IMR-90 (cell line): ENCODE measurements around the gene ZCCHC7. TPM values are rescaled to one million over a fixed set of nuclear protein-coding genes. Genes with fewer than 3 reads are reported as not detected.

Experiments
- ATAC-seq: fragments of 200-7000 bp; cut with Tn5 transposase; 2 replicates; pipeline ENCODE4 v1.9.1; 2020; ENCODE audit warnings: low read depth, mild to moderate bottlenecking, moderate library complexity
- BruUV-seq: library from RNA; stranded (reverse); fragments of 400-500 nt; replicated peaks from 2 replicates; lab custom pipeline; 2021; lab: Mats Ljungman, UMichigan
- CTCF ChIA-PET: fragments of 300-600 bp; formaldehyde crosslinking; extraction: SDS; loops from one replicate; lab custom pipeline; 2021; ENCODE audit warnings: antibody characterized with exemption; lab: Yijun Ruan, JAX
- POLR2A ChIA-PET: fragments of 300-600 bp; sonication (Branson Sonifier 250); formaldehyde crosslinking; loops from one replicate; lab custom pipeline; 2022; ENCODE audit warnings: antibody characterized with exemption; ENCODE audit not compliant: unreplicated experiment; lab: Charles Lee
- DNase-seq: peaks from one replicate; pipeline ENCODE4 v3.0.0; 2013
- H2AFZ ChIP-seq: replicated peaks from 2 replicates; pipeline ENCODE3; 2013; ENCODE audit warnings: low read length, mild to moderate bottlenecking; ENCODE audit not compliant: poor library complexity
- H2AK5ac ChIP-seq: 2 replicates; pipeline ENCODE4 v1.6.1; 2013; ENCODE audit warnings: low read depth, low read length, inconsistent platforms
- H2AK9ac ChIP-seq: replicated peaks from 2 replicates; pipeline ENCODE3; 2013; ENCODE audit warnings: mild to moderate bottlenecking, low read depth, low read length, moderate library complexity; ENCODE audit not compliant: poor library complexity
- H2BK120ac ChIP-seq: 2 replicates; pipeline ENCODE4 v1.6.1; 2013; ENCODE audit warnings: low read depth, low read length, inconsistent platforms
- H2BK15ac ChIP-seq: 3 replicates; pipeline ENCODE4 v1.6.1; 2013; ENCODE audit warnings: low read depth, low read length, inconsistent platforms
- H2BK20ac ChIP-seq: 2 replicates; pipeline ENCODE4 v1.6.1; 2013; ENCODE audit warnings: low read depth, mild to moderate bottlenecking, inconsistent platforms, low read length, moderate library complexity
- H2BK5ac ChIP-seq: 2 replicates; pipeline ENCODE4 v1.6.1; 2013; ENCODE audit warnings: mild to moderate bottlenecking, low read depth, low read length, inconsistent platforms; ENCODE audit not compliant: poor library complexity, severe bottlenecking
- H3K14ac ChIP-seq: replicated peaks from 2 replicates; pipeline ENCODE4 v1.6.1; 2013; ENCODE audit warnings: low read depth, low read length, inconsistent platforms
- H3K18ac ChIP-seq: 2 replicates; pipeline ENCODE4 v1.6.1; 2013; ENCODE audit warnings: low read depth, low read length, control low read depth
- H3K23ac ChIP-seq: 2 replicates; pipeline ENCODE4 v1.6.1; 2013; ENCODE audit warnings: low read depth, low read length, inconsistent platforms
- H3K27ac ChIP-seq: 2 replicates; pipeline ENCODE4 v1.5.1; 2013; ENCODE audit warnings: mild to moderate bottlenecking, control low read depth, low read length; ENCODE audit not compliant: insufficient read depth
- H3K27me3 ChIP-seq: 2 replicates; pipeline ENCODE4 v1.6.1; 2013; ENCODE audit warnings: low read length; ENCODE audit not compliant: control insufficient read depth, insufficient read depth
- H3K36me3 ChIP-seq: 2 replicates; pipeline ENCODE4 v1.6.1; 2013; ENCODE audit warnings: low read length, mixed read lengths; ENCODE audit not compliant: control insufficient read depth, insufficient read depth
- H3K4ac ChIP-seq: 2 replicates; pipeline ENCODE4 v1.6.1; 2013; ENCODE audit warnings: low read depth, low read length, inconsistent platforms
- H3K4me1 ChIP-seq: 2 replicates; pipeline ENCODE4 v1.6.1; 2013; ENCODE audit warnings: low read length, mixed read lengths; ENCODE audit not compliant: control insufficient read depth, insufficient read depth
- H3K4me2 ChIP-seq: 2 replicates; pipeline ENCODE4 v1.6.1; 2013; ENCODE audit warnings: low read depth, mild to moderate bottlenecking, control low read depth, low read length, moderate library complexity
- H3K4me3 ChIP-seq: 2 replicates; pipeline ENCODE4 v1.5.1; 2013; ENCODE audit warnings: low read depth, mild to moderate bottlenecking, control low read depth, low read length, moderate library complexity; ENCODE audit not compliant: insufficient read depth
- H3K56ac ChIP-seq: 2 replicates; pipeline ENCODE4 v1.6.1; 2013; ENCODE audit warnings: low read length, inconsistent platforms; ENCODE audit not compliant: insufficient read depth; ENCODE audit errors: extremely low read depth
- H3K79me1 ChIP-seq, 2 experiments: 2 replicates each; pipeline ENCODE4 v1.6.1; 2013; ENCODE audit warnings: low read length in 2 of 2, inconsistent platforms in 1 of 2, low read depth in 1 of 2
- H3K9ac ChIP-seq: 2 replicates; pipeline ENCODE4 v1.6.1; 2013; ENCODE audit warnings: low read depth, low read length, control low read depth
- H3K9me1 ChIP-seq: 2 replicates; pipeline ENCODE4 v1.6.1; 2013; ENCODE audit warnings: low read length, inconsistent platforms; ENCODE audit not compliant: insufficient read depth
- H3K9me3 ChIP-seq: 2 replicates; pipeline ENCODE4 v1.6.1; 2013; ENCODE audit warnings: low read length; ENCODE audit not compliant: control insufficient read depth, insufficient read depth
- H4K20me1 ChIP-seq: 2 replicates; pipeline ENCODE4 v1.6.1; 2013; ENCODE audit warnings: low read length, inconsistent platforms; ENCODE audit not compliant: insufficient read depth
- H4K5ac ChIP-seq: 2 replicates; pipeline ENCODE4 v1.6.1; 2013; ENCODE audit warnings: mild to moderate bottlenecking, low read depth, low read length, control low read depth
- H4K8ac ChIP-seq, 2 experiments: 2 replicates each; pipeline ENCODE4 v1.6.1; 2013; ENCODE audit warnings: low read depth in 2 of 2, low read length in 2 of 2, control low read depth in 1 of 2, inconsistent platforms in 1 of 2
- H4K91ac ChIP-seq: 2 replicates; pipeline ENCODE4 v1.6.1; 2013; ENCODE audit warnings: low read depth, low read length, inconsistent platforms; ENCODE audit not compliant: insufficient read depth
- BHLHE40 ChIP-seq: fragments of 150-350 bp; IDR thresholded peaks from 2 replicates; pipeline ENCODE4 v1.6.1; 2016; ENCODE audit warnings: mild to moderate bottlenecking, low read depth, low read length
- CEBPB ChIP-seq: IDR thresholded peaks from 2 replicates; pipeline ENCODE4 v1.6.1; 2012; ENCODE audit warnings: low read depth, low read length, improper control_type of control experiment
- CHD1 ChIP-seq: IDR thresholded peaks from 2 replicates; pipeline ENCODE4 v1.6.1; 2012; ENCODE audit warnings: low read depth, low read length, improper control_type of control experiment
- FOS ChIP-seq: fragments of 150-350 bp; IDR thresholded peaks from 2 replicates; pipeline ENCODE4 v1.6.1; 2016; ENCODE audit warnings: low read depth, low read length
- MAFK ChIP-seq: IDR thresholded peaks from 2 replicates; pipeline ENCODE4 v1.6.1; 2012; ENCODE audit warnings: low read depth, low read length, improper control_type of control experiment
- MAZ ChIP-seq: IDR thresholded peaks from 2 replicates; pipeline ENCODE4 v1.6.1; 2012; ENCODE audit warnings: low read depth, mild to moderate bottlenecking, low read length, improper control_type of control experiment, moderate library complexity, borderline replicate concordance
- MXI1 ChIP-seq: IDR thresholded peaks from 2 replicates; pipeline ENCODE4 v1.6.1; 2012; ENCODE audit warnings: low read depth, mild to moderate bottlenecking, low read length, moderate library complexity, borderline replicate concordance
- NFE2L2 ChIP-seq: fragments of 150-350 bp; IDR thresholded peaks from 2 replicates; pipeline ENCODE4 v1.6.1; 2016; ENCODE audit warnings: low read depth, mild to moderate bottlenecking, low read length
- POLR2A ChIP-seq: IDR thresholded peaks from 2 replicates; pipeline ENCODE4 v1.6.1; 2012; ENCODE audit warnings: mild to moderate bottlenecking, low read depth, low read length
- RAD21 ChIP-seq: IDR thresholded peaks from 2 replicates; pipeline ENCODE4 v1.6.1; 2012; ENCODE audit warnings: low read length, improper control_type of control experiment
- RCOR1 ChIP-seq: IDR thresholded peaks from 2 replicates; pipeline ENCODE4 v1.6.1; 2012; ENCODE audit warnings: mild to moderate bottlenecking, low read length, improper control_type of control experiment; ENCODE audit not compliant: insufficient replicate concordance
- RFX5 ChIP-seq: IDR thresholded peaks from 2 replicates; pipeline ENCODE4 v1.8.0; 2012; ENCODE audit warnings: low read depth, mild to moderate bottlenecking, low read length, moderate library complexity
- SMC3 ChIP-seq: fragments of 150-350 bp; IDR thresholded peaks from 2 replicates; pipeline ENCODE4 v1.6.1; 2016; ENCODE audit warnings: low read depth, mild to moderate bottlenecking, antibody characterized with exemption, low read length, moderate library complexity
- WGBS, 2 experiments: methylation state at CpG; one replicate each; pipeline versions ENCODE4 v1.1.5 to v1.1.7; 2013; ENCODE audit warnings: missing lambda C conversion rate in 2 of 2; ENCODE audit not compliant: insufficient read length in 1 of 2; ENCODE audit errors: extremely low coverage in 2 of 2; 5-methylcytosine and 5-hydroxymethylcytosine counted together
- dilution Hi-C: fragments of 300-500 bp; cut with HindIII; formaldehyde crosslinking; loops from one replicate; pipeline ENCODE4 v1.14.3; 2018; ENCODE audit warnings: low sequenced_read_pairs; ENCODE audit not compliant: unreplicated experiment
- in situ Hi-C: fragments of 300-500 bp; cut with MboI; formaldehyde crosslinking; loops from 3 replicates; pipeline ENCODE4 v1.14.3; 2019; ENCODE audit warnings: low sequenced_read_pairs, inconsistent platforms, mixed read lengths
- intact Hi-C: fragments of 100-400 bp; cut with micrococcal nuclease; formaldehyde crosslinking; loops from 2 replicates; pipeline ENCODE4 v1.10.0; 2022
- polyA plus RNA-seq, 3 experiments: library from polyadenylated mRNA; depleted of rRNA; stranded (reverse); fragments of >200 nt; gene quantifications; 2 replicates each; pipeline ENCODE4 v1.2.3, GENCODE V29; 2012; ENCODE audit warnings: low replicate concordance in 1 of 3
- total RNA-seq: library from RNA; depleted of rRNA; stranded (reverse); fragments of >200 nt; gene quantifications from 2 replicates; pipeline ENCODE4 v1.2.3, GENCODE V29; 2012
- TF ChIP-seq, protein P1 (sequence below): conservative IDR thresholded peaks from 2 replicates; pipeline ENCODE4 v1.5.1; 2012; ENCODE audit warnings: mild to moderate bottlenecking, low read depth, low read length, improper control_type of control experiment
- TF ChIP-seq, protein P2 (sequence below): fragments of 150-350 bp; IDR thresholded peaks from 2 replicates; pipeline ENCODE4 v1.6.1; 2017; ENCODE audit warnings: mild to moderate bottlenecking, antibody characterized with exemption, low read length, low read depth
- TF ChIP-seq, protein P3 (sequence below): fragments of 150-350 bp; IDR thresholded peaks from 2 replicates; pipeline ENCODE4 v1.6.1; 2016; ENCODE audit warnings: low read depth, mild to moderate bottlenecking, low read length, moderate library complexity, borderline replicate concordance

ZCCHC7 gene
- total and polyA plus RNA-seq, 2 of the 4 experiments (the other 2 are of a cell fraction), result 13.6 to 28.7 TPM

DNA sequence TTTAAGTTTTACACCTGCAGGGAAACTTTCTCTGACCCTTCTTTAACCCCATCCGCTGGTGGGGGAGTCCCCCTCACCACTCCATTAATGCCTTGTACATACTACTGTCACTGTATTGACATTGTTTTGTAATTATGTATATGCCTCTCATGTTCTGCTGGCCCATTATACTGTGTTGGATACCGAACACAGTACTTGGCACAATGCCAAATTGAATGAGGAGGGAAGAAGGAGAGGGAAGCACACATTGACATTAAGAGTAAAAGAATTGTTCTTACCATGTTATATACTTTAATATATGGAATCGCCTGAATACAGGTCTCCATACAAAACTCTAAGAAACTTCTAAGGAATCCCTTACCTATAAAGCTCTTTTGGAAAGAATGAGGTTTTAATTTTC is 228.5 kb downstream of the ZCCHC7 start:
- Histone ChIP-seq H2BK5ac (no peak overlapping the region), H3K4me1 (no peaks in the 10 kb centered on the region), H3K4me3 (no peak overlapping the region), H2AK9ac (no peak overlapping the region), H3K4ac (no peak overlapping the region), H3K27ac (no peak overlapping the region), H2BK15ac (no peak overlapping the region), H3K56ac (no peak overlapping the region), H4K5ac (no peak overlapping the region), H4K8ac (no peak overlapping the region), H2BK20ac (no peak overlapping the region), H2BK120ac (no peak overlapping the region), H3K4me2 (no peak overlapping the region), H2AFZ (no peak overlapping the region), H4K91ac (no peak overlapping the region), H3K79me1 (no peaks in the 10 kb centered on the region), H2AK5ac (no peak overlapping the region), H3K9me1 (peaks cover 5% of the 10 kb centered on the region; the same call in 1 of the 2 replicates), H3K9ac (no peak overlapping the region), H3K18ac (no peak overlapping the region), H3K9me3 (no peaks in the 10 kb centered on the region), H3K23ac (no peak overlapping the region), H4K20me1 (no peaks in the 10 kb centered on the region), H3K27me3 (no peaks in the 10 kb centered on the region), H3K14ac (no peak overlapping the region), H3K36me3 (peaks cover 6% of the 10 kb centered on the region; the same call in 1 of the 2 replicates)
- ATAC-seq (no peak), DNase-seq (no peak)
- TF ChIP-seq MAZ, result no peak
- no peak for TF ChIP-seq FOS
- TF ChIP-seq, protein P1, sequence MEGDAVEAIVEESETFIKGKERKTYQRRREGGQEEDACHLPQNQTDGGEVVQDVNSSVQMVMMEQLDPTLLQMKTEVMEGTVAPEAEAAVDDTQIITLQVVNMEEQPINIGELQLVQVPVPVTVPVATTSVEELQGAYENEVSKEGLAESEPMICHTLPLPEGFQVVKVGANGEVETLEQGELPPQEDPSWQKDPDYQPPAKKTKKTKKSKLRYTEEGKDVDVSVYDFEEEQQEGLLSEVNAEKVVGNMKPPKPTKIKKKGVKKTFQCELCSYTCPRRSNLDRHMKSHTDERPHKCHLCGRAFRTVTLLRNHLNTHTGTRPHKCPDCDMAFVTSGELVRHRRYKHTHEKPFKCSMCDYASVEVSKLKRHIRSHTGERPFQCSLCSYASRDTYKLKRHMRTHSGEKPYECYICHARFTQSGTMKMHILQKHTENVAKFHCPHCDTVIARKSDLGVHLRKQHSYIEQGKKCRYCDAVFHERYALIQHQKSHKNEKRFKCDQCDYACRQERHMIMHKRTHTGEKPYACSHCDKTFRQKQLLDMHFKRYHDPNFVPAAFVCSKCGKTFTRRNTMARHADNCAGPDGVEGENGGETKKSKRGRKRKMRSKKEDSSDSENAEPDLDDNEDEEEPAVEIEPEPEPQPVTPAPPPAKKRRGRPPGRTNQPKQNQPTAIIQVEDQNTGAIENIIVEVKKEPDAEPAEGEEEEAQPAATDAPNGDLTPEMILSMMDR, result no peak
- TF ChIP-seq CEBPB, result no peak
- TF ChIP-seq SMC3, result no peak
- TF ChIP-seq, protein P2, sequence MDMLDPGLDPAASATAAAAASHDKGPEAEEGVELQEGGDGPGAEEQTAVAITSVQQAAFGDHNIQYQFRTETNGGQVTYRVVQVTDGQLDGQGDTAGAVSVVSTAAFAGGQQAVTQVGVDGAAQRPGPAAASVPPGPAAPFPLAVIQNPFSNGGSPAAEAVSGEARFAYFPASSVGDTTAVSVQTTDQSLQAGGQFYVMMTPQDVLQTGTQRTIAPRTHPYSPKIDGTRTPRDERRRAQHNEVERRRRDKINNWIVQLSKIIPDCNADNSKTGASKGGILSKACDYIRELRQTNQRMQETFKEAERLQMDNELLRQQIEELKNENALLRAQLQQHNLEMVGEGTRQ, result no peak
- TF ChIP-seq MAFK, result no peak
- TF ChIP-seq RCOR1, result no peak
- TF ChIP-seq RFX5, result no peak
- TF ChIP-seq NFE2L2, result no peak
- no peak for TF ChIP-seq RAD21
- no peak for TF ChIP-seq BHLHE40
- TF ChIP-seq CHD1, result no peak
- TF ChIP-seq, protein P3, sequence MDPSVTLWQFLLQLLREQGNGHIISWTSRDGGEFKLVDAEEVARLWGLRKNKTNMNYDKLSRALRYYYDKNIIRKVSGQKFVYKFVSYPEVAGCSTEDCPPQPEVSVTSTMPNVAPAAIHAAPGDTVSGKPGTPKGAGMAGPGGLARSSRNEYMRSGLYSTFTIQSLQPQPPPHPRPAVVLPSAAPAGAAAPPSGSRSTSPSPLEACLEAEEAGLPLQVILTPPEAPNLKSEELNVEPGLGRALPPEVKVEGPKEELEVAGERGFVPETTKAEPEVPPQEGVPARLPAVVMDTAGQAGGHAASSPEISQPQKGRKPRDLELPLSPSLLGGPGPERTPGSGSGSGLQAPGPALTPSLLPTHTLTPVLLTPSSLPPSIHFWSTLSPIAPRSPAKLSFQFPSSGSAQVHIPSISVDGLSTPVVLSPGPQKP, result no peak
- TF ChIP-seq POLR2A, result no peak
- TF ChIP-seq MXI1, result no peak
- no TSS peak for BruUV-seq
- in situ Hi-C loops, result no loop called here
- dilution Hi-C loops, result no loop called here
- ChIA-PET CTCF (no interaction called here), POLR2A (no interaction called here)
- intact Hi-C loops, result no loop called here
- WGBS, 2 experiments, result no CpG with 5 or more reads among the region's 3 CpGs
